Uterus (tissue), 4 donors: ENCODE data around the gene KPRP. TPM values are rescaled to one million over a fixed set of nuclear protein-coding genes. Genes with fewer than 3 reads are reported as not detected.

Experiments
- DNase-seq, 2 donors: peaks; one replicate each; pipeline ENCODE4 v3.0.0-alpha.2; 2019 to 2020
- H3K27ac ChIP-seq, 2 donors: fragments of 200-600 bp; sonication (generic); 1 replicate in 1 of 2; 2 replicates in 1 of 2; pipeline ENCODE4 v1.5.1; 2016 to 2018
- H3K27me3 ChIP-seq, 2 donors: fragments of 200-600 bp; sonication (generic); one replicate each; pipeline ENCODE4 v1.5.1; 2018 to 2019; ENCODE audit warnings: control low read depth in 1 of 2
- H3K36me3 ChIP-seq, 2 donors: fragments of 200-600 bp; sonication (generic); one replicate each; pipeline ENCODE4 v1.5.1; 2019; ENCODE audit warnings: control low read depth in 1 of 2
- H3K4me1 ChIP-seq, 2 donors: fragments of 200-600 bp; sonication (generic); one replicate each; pipeline ENCODE4 v1.5.1; 2018 to 2019; ENCODE audit warnings: control low read depth in 1 of 2
- H3K4me3 ChIP-seq, 2 donors: fragments of 200-600 bp; sonication (generic); 1 replicate in 1 of 2; 2 replicates in 1 of 2; pipeline ENCODE4 v1.5.1; 2018 to 2019; ENCODE audit warnings: mild to moderate bottlenecking in 1 of 2
- H3K9me3 ChIP-seq, 2 donors: fragments of 200-600 bp; sonication (generic); one replicate each; pipeline ENCODE4 v1.5.1; 2019; ENCODE audit warnings: control low read depth in 1 of 2
- POLR2A ChIP-seq, 2 donors: fragments of 450-650 bp; IDR thresholded peaks; one replicate each; pipeline ENCODE4 v1.6.1; 2016; ENCODE audit warnings: antibody characterized with exemption in 2 of 2, mild to moderate bottlenecking in 1 of 2, moderate library complexity in 1 of 2
- intact Hi-C: fragments of 100-400 bp; cut with DNase I; formaldehyde crosslinking; loops from one replicate; pipeline ENCODE4 v1.15.1; 2023; ENCODE audit warnings: low total_unique reads
- total RNA-seq, 4 donors: library from RNA; depleted of rRNA in 3 of 4; stranded (reverse); fragments of >200 nt in 3 of 4; gene quantifications; one replicate each; pipeline versions ENCODE4 v1.1.0 to v1.2.4, GENCODE V29; 2014 to 2023
- TF ChIP-seq, protein P1 (sequence below), 4 experiments: fragments of 200-600 bp in 2 of 4; fragments of 450-650 bp in 2 of 4; sonication (generic) in 2 of 4; IDR thresholded peaks; one replicate each; pipeline ENCODE4 v1.5.1; 2016 to 2019; ENCODE audit warnings: antibody characterized with exemption in 4 of 4, mild to moderate bottlenecking in 2 of 4, moderate library complexity in 1 of 4
- donor health status: DM: yes; HTN: yes; CAD: no.

The KPRP gene
- total RNA-seq, 4 donors from 2014 or later = not detected

DNA sequence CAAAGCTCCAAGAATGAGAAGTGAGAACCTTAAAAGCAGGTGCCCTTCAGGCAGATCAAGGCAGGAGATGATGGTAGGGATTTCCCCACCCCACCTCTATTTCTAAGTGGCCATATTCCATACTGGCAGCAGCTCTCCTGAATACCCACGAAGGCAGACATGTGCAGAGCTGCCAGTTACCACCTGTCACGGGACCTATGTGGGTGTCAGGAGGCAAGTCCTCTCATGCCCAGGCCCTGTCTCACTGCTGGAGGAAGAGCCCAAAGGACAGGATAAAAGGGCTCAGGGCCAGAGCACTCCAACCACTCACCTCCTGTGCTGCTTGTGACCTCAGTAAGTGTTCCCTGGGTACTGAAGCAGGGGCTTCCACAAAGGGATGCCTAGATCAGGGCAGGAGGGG lies 53.2 kb downstream of the KPRP start:
- H3K27ac ChIP-seq = no peak overlapping the region
- TF ChIP-seq, protein P1, sequence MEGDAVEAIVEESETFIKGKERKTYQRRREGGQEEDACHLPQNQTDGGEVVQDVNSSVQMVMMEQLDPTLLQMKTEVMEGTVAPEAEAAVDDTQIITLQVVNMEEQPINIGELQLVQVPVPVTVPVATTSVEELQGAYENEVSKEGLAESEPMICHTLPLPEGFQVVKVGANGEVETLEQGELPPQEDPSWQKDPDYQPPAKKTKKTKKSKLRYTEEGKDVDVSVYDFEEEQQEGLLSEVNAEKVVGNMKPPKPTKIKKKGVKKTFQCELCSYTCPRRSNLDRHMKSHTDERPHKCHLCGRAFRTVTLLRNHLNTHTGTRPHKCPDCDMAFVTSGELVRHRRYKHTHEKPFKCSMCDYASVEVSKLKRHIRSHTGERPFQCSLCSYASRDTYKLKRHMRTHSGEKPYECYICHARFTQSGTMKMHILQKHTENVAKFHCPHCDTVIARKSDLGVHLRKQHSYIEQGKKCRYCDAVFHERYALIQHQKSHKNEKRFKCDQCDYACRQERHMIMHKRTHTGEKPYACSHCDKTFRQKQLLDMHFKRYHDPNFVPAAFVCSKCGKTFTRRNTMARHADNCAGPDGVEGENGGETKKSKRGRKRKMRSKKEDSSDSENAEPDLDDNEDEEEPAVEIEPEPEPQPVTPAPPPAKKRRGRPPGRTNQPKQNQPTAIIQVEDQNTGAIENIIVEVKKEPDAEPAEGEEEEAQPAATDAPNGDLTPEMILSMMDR (IDR thresholded peaks at IDR 0.05) = no peak
- TF ChIP-seq POLR2A (IDR thresholded peaks at IDR 0.05) = no peak
- no peaks in the 10 kb centered on the region for H3K4me1 ChIP-seq
- no peak for DNase-seq
- no peaks in the 10 kb centered on the region for H3K27me3 ChIP-seq
- H3K36me3 ChIP-seq = no peaks in the 10 kb centered on the region
- intact Hi-C loops = no loop called here
- H3K4me3 ChIP-seq = no peak overlapping the region
- no peaks in the 10 kb centered on the region for H3K9me3 ChIP-seq

Other genes with a start within 250 kb of the KPRP start
- not detected for gene LCE5A, start 247.2 kb upstream of the KPRP start, total RNA-seq
- gene CRCT1, start 243.5 kb upstream of the KPRP start, total RNA-seq = not detected
- not detected for gene LCE3E, start 191.2 kb upstream of the KPRP start, total RNA-seq
- not detected for gene LCE3D, start 177.5 kb upstream of the KPRP start, total RNA-seq
- not detected for gene LCE3C, start 157.8 kb upstream of the KPRP start, total RNA-seq
- not detected for gene LCE3B, start 144.2 kb upstream of the KPRP start, total RNA-seq
- not detected for gene LCE3A, start 134.9 kb upstream of the KPRP start, total RNA-seq
- gene LCE2D, start 94.6 kb upstream of the KPRP start, total RNA-seq = not detected
- gene LCE2C, start 82.7 kb upstream of the KPRP start, total RNA-seq = not detected
- gene LCE2B, start 71.9 kb upstream of the KPRP start, total RNA-seq = not detected
- gene LCE2A, start 59.7 kb upstream of the KPRP start, total RNA-seq = not detected
- gene LCE4A, start 49.9 kb upstream of the KPRP start, total RNA-seq = not detected
- gene LCE1F, start 17.1 kb downstream of the KPRP start, total RNA-seq = not detected
- gene LCE1E, start 28.2 kb downstream of the KPRP start, total RNA-seq = not detected
- gene LCE1D, start 38.7 kb downstream of the KPRP start, total RNA-seq = not detected
- gene LCE1C, start 48.6 kb downstream of the KPRP start, total RNA-seq = not detected
- gene LCE1B, start 53.9 kb downstream of the KPRP start, total RNA-seq = not detected
- gene LCE1A, start 69.4 kb downstream of the KPRP start, total RNA-seq = not detected
- not detected for gene LCE6A, start 84.8 kb downstream of the KPRP start, total RNA-seq
- not detected for gene LCE7A, start 102.0 kb downstream of the KPRP start, total RNA-seq
- gene SMCP, start 120.3 kb downstream of the KPRP start, total RNA-seq = not detected
- not detected for gene IVL, start 150.5 kb downstream of the KPRP start, total RNA-seq
- not detected for gene SPRR5, start 189.2 kb downstream of the KPRP start, total RNA-seq
- not detected for gene SPRR4, start 212.6 kb downstream of the KPRP start, total RNA-seq
- gene SPRR1A, start 226.1 kb downstream of the KPRP start, total RNA-seq = not detected
- under 1 TPM in 2 of 4 donors, not detected in 2; 0.69 to 0.70 TPM for gene SPRR3, start 243.7 kb downstream of the KPRP start, total RNA-seq